B cell (primary cell): Measurements from ENCODE around the gene THRB. TPM values are rescaled to one million over a fixed set of nuclear protein-coding genes. Genes with fewer than 3 reads are reported as not detected.

ENCODE experiments used
- ATAC-seq: fragments of 200-7000 bp; cut with Tn5 transposase; one replicate; pipeline ENCODE4 v1.10.0; 2021; ENCODE audit warnings: low read depth, mild to moderate bottlenecking, moderate number of reproducible peaks, moderate library complexity
- CTCF ChIA-PET: fragments of 350-600 bp; sonication (Branson Sonifier 250); formaldehyde crosslinking; loops from one replicate; lab custom pipeline; 2021; ENCODE audit warnings: antibody characterized with exemption, inconsistent platforms; lab: Charles Lee
- POLR2A ChIA-PET: fragments of 350-600 bp; sonication (Branson Sonifier 250); formaldehyde crosslinking; loops from one replicate; lab custom pipeline; 2021; ENCODE audit warnings: antibody characterized with exemption; lab: Charles Lee
- DNase-seq: peaks from one replicate; pipeline ENCODE4 v3.0.0; 2013
- H2AFZ ChIP-seq: 2 replicates; pipeline ENCODE4 v1.6.1; 2012; ENCODE audit warnings: mild to moderate bottlenecking, low read depth, low read length; ENCODE audit not compliant: insufficient read depth, poor library complexity, severe bottlenecking
- H3K27ac ChIP-seq, 2 donors: 1 replicate in 1 of 2; 2 replicates in 1 of 2; pipeline ENCODE4 v1.5.1; 2012 to 2013; ENCODE audit warnings: low read length in 2 of 2, mild to moderate bottlenecking in 2 of 2, moderate library complexity in 1 of 2
- H3K27me3 ChIP-seq, 4 experiments: fragments of 200-600 bp in 1 of 4; sonication (generic) in 1 of 4; replicated peaks in 1 of 4; 1 replicate in 2 of 4; 2 replicates in 2 of 4; pipeline versions ENCODE4 v1.6.1 to v1.7.0; 2013 to 2016; ENCODE audit warnings: low read length in 3 of 4, mild to moderate bottlenecking in 2 of 4, mixed read lengths in 1 of 4, moderate library complexity in 1 of 4; ENCODE audit not compliant: insufficient read depth in 4 of 4, control insufficient read depth in 3 of 4; ENCODE audit errors: control extremely low read depth in 1 of 4
- H3K36me3 ChIP-seq, 2 experiments: replicated peaks in 1 of 2; 1 replicate in 1 of 2; 2 replicates in 1 of 2; pipeline versions ENCODE4 v1.6.1 to v1.7.1; 2013; ENCODE audit warnings: low read length in 1 of 2; ENCODE audit not compliant: insufficient read depth in 2 of 2, control insufficient read depth in 1 of 2; ENCODE audit errors: control extremely low read depth in 1 of 2, extremely low read depth in 1 of 2
- H3K4me1 ChIP-seq, 2 donors: fragments of 200-600 bp in 1 of 2; sonication (generic) in 1 of 2; 1 replicate in 1 of 2; 2 replicates in 1 of 2; pipeline versions ENCODE4 v1.5.1 to v1.6.1; 2013 to 2017; ENCODE audit warnings: low read length in 2 of 2; ENCODE audit not compliant: control insufficient read depth in 2 of 2, insufficient read depth in 2 of 2
- H3K4me2 ChIP-seq: replicated peaks from 2 replicates; pipeline ENCODE3; 2012; ENCODE audit warnings: mild to moderate bottlenecking, low read depth, low read length; ENCODE audit not compliant: poor library complexity, severe bottlenecking
- H3K4me3 ChIP-seq, 5 experiments: fragments of 200-600 bp in 1 of 5; sonication (generic) in 1 of 5; 1 replicate in 3 of 5; 2 replicates in 2 of 5; pipeline versions ENCODE4 v1.5.1 to v1.7.0; 2011 to 2016; ENCODE audit warnings: low read length in 4 of 5, mild to moderate bottlenecking in 4 of 5, low read depth in 2 of 5, control low read depth in 1 of 5, moderate library complexity in 1 of 5; ENCODE audit not compliant: insufficient read depth in 1 of 5; ENCODE audit errors: control extremely low read depth in 1 of 5, extremely low read depth in 1 of 5
- H3K79me2 ChIP-seq: fragments of 200-600 bp; sonication (generic); one replicate; pipeline ENCODE4 v1.6.0; 2016; ENCODE audit warnings: low read length; ENCODE audit not compliant: control insufficient read depth, insufficient read depth
- H3K9ac ChIP-seq: fragments of 200-600 bp; sonication (generic); 2 replicates; pipeline ENCODE4 v1.6.1; 2017; ENCODE audit warnings: mild to moderate bottlenecking, low read length, moderate library complexity
- H3K9me3 ChIP-seq, 3 donors: one replicate each; pipeline versions ENCODE4 v1.6.1 to v1.7.1; 2013; ENCODE audit warnings: low read length in 2 of 3; ENCODE audit not compliant: control insufficient read depth in 2 of 3, insufficient read depth in 1 of 3; ENCODE audit errors: control extremely low read depth in 1 of 3
- H4K20me1 ChIP-seq: 2 replicates; pipeline ENCODE4 v1.6.0; 2012; ENCODE audit warnings: mild to moderate bottlenecking, low read length; ENCODE audit not compliant: insufficient read depth, control insufficient read depth, poor library complexity, severe bottlenecking
- H3K27ac Mint-ChIP-seq: one replicate; pipeline ENCODE4 v1.8.0; 2021; ENCODE audit warnings: mixed read lengths
- H3K27me3 Mint-ChIP-seq: one replicate; pipeline ENCODE4 v1.8.0; 2021; ENCODE audit warnings: mixed read lengths
- H3K4me1 Mint-ChIP-seq: one replicate; pipeline ENCODE4 v1.8.0; 2021; ENCODE audit warnings: mixed read lengths
- H3K4me3 Mint-ChIP-seq: one replicate; pipeline ENCODE4 v1.8.0; 2021; ENCODE audit warnings: mixed read lengths
- H3K9me3 Mint-ChIP-seq: one replicate; pipeline ENCODE4 v1.8.0; 2022; ENCODE audit warnings: mixed read lengths; ENCODE audit not compliant: insufficient read depth
- CTCF ChIP-seq: fragments of 200-600 bp; IDR thresholded peaks from one replicate; pipeline ENCODE4 v1.8.0; 2022; ENCODE audit warnings: antibody characterized with exemption, mild to moderate bottlenecking
- EZH2 ChIP-seq: IDR thresholded peaks from 2 replicates; pipeline ENCODE4 v1.6.1; 2012; ENCODE audit warnings: borderline replicate concordance, low read depth, mild to moderate bottlenecking, moderate library complexity, low read length; ENCODE audit not compliant: insufficient read depth, poor library complexity, severe bottlenecking
- WGBS: methylation state at CpG from one replicate; pipeline ENCODE4 v1.1.5; 2013; ENCODE audit warnings: missing lambda C conversion rate; ENCODE audit not compliant: insufficient coverage; 5-methylcytosine and 5-hydroxymethylcytosine counted together
- intact Hi-C: fragments of 100-400 bp; cut with micrococcal nuclease; formaldehyde crosslinking; loops from one replicate; pipeline ENCODE4 v1.10.0; 2022
- polyA plus RNA-seq: library from polyadenylated mRNA; depleted of rRNA; stranded (reverse); fragments of >200 nt; gene quantifications from 2 replicates; pipeline ENCODE4 v1.2.3, GENCODE V29; 2012
- total RNA-seq, 2 donors: library from RNA; stranded (reverse); fragments of 120-200 nt in 1 of 2; gene quantifications; 1 replicate in 1 of 2; 2 replicates in 1 of 2; pipeline versions ENCODE4 v1.2.3 to v1.2.4, GENCODE V29; 2013 to 2022

THRB gene
- total and polyA plus RNA-seq, 2 donors (not counting 1 experiment from before 2014, with no cell fraction given), result 0.86 to 1.8 TPM

DNA sequence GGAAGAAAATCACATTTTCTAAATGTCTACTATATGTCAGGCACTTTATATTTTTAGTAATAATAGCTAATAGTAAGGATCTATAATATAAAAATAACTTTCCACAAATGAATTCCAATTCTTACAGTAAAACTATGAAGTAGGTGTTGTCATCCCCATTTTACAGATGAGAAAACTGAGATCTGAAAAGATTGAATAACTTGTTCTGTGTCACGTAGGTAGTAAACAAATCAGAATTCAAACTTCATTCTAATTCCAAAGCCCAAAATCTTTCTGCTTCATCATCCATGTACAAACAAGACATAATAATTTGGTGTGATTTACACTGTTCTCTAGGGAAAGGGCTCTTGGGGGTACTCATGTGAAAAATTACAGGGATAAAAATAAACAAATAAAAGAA lies 130.3 kb downstream of the THRB start:
- Mint-ChIP-seq H3K4me1 (no peaks in the 10 kb centered on the region), H3K4me3 (no peak overlapping the region), H3K27me3 (no peaks in the 10 kb centered on the region), H3K9me3 (no peaks in the 10 kb centered on the region), H3K27ac (no peak overlapping the region)
- H3K4me3 ChIP-seq, result no peak overlapping the region
- H2AFZ ChIP-seq, result no peak overlapping the region
- no peaks in the 10 kb centered on the region for H3K9me3 ChIP-seq
- no peaks in the 10 kb centered on the region for H3K4me1 ChIP-seq
- no peaks in the 10 kb centered on the region for H3K79me2 ChIP-seq
- no CpG with 5 or more reads among the region's 1 CpG for WGBS
- ChIA-PET POLR2A (no interaction called here), CTCF (no interaction called here)
- no peaks in the 10 kb centered on the region for H4K20me1 ChIP-seq
- H3K27me3 ChIP-seq, result no peaks in the 10 kb centered on the region
- H3K27ac ChIP-seq, result no peak overlapping the region
- ATAC-seq (no peak), DNase-seq (no peak)
- H3K36me3 ChIP-seq, result no peaks in the 10 kb centered on the region
- H3K9ac ChIP-seq, result no peak overlapping the region
- TF ChIP-seq CTCF (no peak), EZH2 (no peak)
- intact Hi-C loops, result no loop called here
- H3K4me2 ChIP-seq, result no peak overlapping the region

- Histone ChIP-seq H3K79me2 (no peaks in the 10 kb centered on the region), H3K4me1 (no peaks in the 10 kb centered on the region), H3K9me3 (no peaks in the 10 kb centered on the region), H4K20me1 (no peaks in the 10 kb centered on the region), H3K27me3 (no peaks in the 10 kb centered on the region), H3K27ac (no peak overlapping the region), H2AFZ (no peak overlapping the region), H3K4me2 (no peak overlapping the region), H3K9ac (no peak overlapping the region), H3K36me3 (no peaks in the 10 kb centered on the region), H3K4me3 (no peak overlapping the region)
- Mint-ChIP-seq H3K27ac (no peak overlapping the region), H3K27me3 (no peaks in the 10 kb centered on the region), H3K9me3 (no peaks in the 10 kb centered on the region), H3K4me1 (no peaks in the 10 kb centered on the region), H3K4me3 (no peak overlapping the region)
- DNase-seq (no peak), ATAC-seq (no peak)
- WGBS, result no CpG with 5 or more reads among the region's 1 CpG
- intact Hi-C loops, result no loop called here
- TF ChIP-seq EZH2, result no peak
- no peak for TF ChIP-seq CTCF
- ChIA-PET POLR2A (no interaction called here), CTCF (interaction anchor here (1.3 kb wide), 1 partner anchor 13 kb away, joined by 3 read pairs; no protein-coding TSS in a partner anchor)
Observed at GRCh38 chr3:24363242-24363641, 131.4 kb downstream of the THRB start.
